MM.1S (cell line): ENCODE measurements around the gene SLC17A9.

ENCODE experiments used
- EZH2 ChIP-seq: fragments of 300-600 bp; sonication (generic); optimal IDR thresholded peaks from 2 replicates; pipeline ENCODE3; 2017; ENCODE audit warnings: low read depth, mild to moderate bottlenecking, antibody characterized with exemption, low read length, mixed read lengths
- EZH2phosphoT487 ChIP-seq: fragments of 300-600 bp; sonication (generic); IDR thresholded peaks from 2 replicates; pipeline ENCODE4 v1.6.1; 2018; ENCODE audit warnings: antibody characterized with exemption, low read length
- TF ChIP-seq, protein P1 (sequence below): fragments of 300-600 bp; sonication (generic); IDR thresholded peaks from 2 replicates; pipeline ENCODE4 v1.5.1; 2016; ENCODE audit warnings: antibody characterized with exemption, low read length, mixed read lengths

DNA sequence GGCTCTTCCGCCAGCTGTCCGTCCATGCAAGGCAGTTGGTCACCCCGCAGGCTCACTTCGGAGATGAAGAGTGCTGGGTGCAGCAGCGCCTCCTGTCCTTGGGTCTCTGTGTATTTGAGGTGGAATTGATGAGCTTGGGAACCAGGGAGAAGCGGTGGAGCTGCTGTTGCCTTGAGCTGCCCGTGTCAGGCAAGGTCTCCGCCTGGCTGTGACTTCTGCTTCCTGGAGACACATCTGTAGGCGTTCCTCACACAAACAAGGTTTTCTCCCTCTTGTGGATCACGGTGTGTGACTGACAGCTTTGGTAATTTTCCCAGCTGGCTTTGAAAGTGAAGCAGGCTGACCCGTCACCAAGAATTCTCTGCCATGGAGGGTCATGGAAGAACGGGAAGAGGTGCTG lies 2.5 kb upstream of the SLC17A9 start:
- TF ChIP-seq, protein P1, sequence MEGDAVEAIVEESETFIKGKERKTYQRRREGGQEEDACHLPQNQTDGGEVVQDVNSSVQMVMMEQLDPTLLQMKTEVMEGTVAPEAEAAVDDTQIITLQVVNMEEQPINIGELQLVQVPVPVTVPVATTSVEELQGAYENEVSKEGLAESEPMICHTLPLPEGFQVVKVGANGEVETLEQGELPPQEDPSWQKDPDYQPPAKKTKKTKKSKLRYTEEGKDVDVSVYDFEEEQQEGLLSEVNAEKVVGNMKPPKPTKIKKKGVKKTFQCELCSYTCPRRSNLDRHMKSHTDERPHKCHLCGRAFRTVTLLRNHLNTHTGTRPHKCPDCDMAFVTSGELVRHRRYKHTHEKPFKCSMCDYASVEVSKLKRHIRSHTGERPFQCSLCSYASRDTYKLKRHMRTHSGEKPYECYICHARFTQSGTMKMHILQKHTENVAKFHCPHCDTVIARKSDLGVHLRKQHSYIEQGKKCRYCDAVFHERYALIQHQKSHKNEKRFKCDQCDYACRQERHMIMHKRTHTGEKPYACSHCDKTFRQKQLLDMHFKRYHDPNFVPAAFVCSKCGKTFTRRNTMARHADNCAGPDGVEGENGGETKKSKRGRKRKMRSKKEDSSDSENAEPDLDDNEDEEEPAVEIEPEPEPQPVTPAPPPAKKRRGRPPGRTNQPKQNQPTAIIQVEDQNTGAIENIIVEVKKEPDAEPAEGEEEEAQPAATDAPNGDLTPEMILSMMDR = no peak
- TF ChIP-seq EZH2 (no peak), EZH2phosphoT487 (no peak)
